Neural progenitor cell (in vitro differentiated cells): Measurements from ENCODE around the gene SLC2A6. TPM values are rescaled to one million over a fixed set of nuclear protein-coding genes. Genes with fewer than 3 reads are reported as not detected.

Source experiments
- DNase-seq: peaks from one replicate; pipeline ENCODE4 v3.0.0-alpha.2; 2016; ENCODE audit warnings: low spot score
- H2AFZ ChIP-seq: fragments of 200-600 bp; sonication (generic); replicated peaks from 2 replicates; pipeline ENCODE4 v1.6.1; 2016; ENCODE audit warnings: antibody characterized with exemption
- H3F3A ChIP-seq: fragments of 200-600 bp; sonication (generic); 2 replicates; pipeline ENCODE4 v1.6.1; 2016; ENCODE audit warnings: antibody characterized with exemption, low read depth
- H3K27ac ChIP-seq: fragments of 200-600 bp; sonication (generic); 2 replicates; pipeline ENCODE4 v1.5.1; 2016; ENCODE audit warnings: mild to moderate bottlenecking
- H3K27me3 ChIP-seq: fragments of 200-600 bp; sonication (generic); 2 replicates; pipeline ENCODE4 v1.6.1; 2016; ENCODE audit warnings: mild to moderate bottlenecking, moderate library complexity
- H3K36me3 ChIP-seq: fragments of 200-600 bp; sonication (generic); 2 replicates; pipeline ENCODE4 v1.5.1; 2016
- H3K4me1 ChIP-seq: fragments of 200-600 bp; sonication (generic); 2 replicates; pipeline ENCODE4 v1.6.1; 2016; ENCODE audit warnings: mixed run types
- H3K4me2 ChIP-seq: fragments of 200-600 bp; sonication (generic); 2 replicates; pipeline ENCODE4 v1.6.1; 2016
- H3K4me3 ChIP-seq: fragments of 200-600 bp; sonication (generic); 2 replicates; pipeline ENCODE4 v1.5.1; 2016
- H3K79me2 ChIP-seq: fragments of 200-600 bp; sonication (generic); 2 replicates; pipeline ENCODE4 v1.6.1; 2016; ENCODE audit warnings: low read depth
- H3K9ac ChIP-seq: fragments of 200-600 bp; sonication (generic); 2 replicates; pipeline ENCODE4 v1.6.1; 2016
- H3K9me3 ChIP-seq: fragments of 200-600 bp; sonication (generic); 2 replicates; pipeline ENCODE4 v1.5.1; 2016; ENCODE audit warnings: low read depth
- H4K20me1 ChIP-seq: fragments of 200-600 bp; sonication (generic); 2 replicates; pipeline ENCODE4 v1.6.1; 2016; ENCODE audit warnings: low read depth
- H3K27ac Mint-ChIP-seq: 3 replicates; pipeline ENCODE4 v1.8.0; 2021; ENCODE audit warnings: mixed read lengths
- H3K27me3 Mint-ChIP-seq: 2 replicates; pipeline ENCODE4 v1.8.0; 2022; ENCODE audit warnings: low read depth, mild to moderate bottlenecking, inconsistent platforms, moderate library complexity, mixed read lengths; ENCODE audit not compliant: insufficient read depth
- H3K36me3 Mint-ChIP-seq: 3 replicates; pipeline ENCODE4 v1.8.0; 2021; ENCODE audit warnings: mixed read lengths
- H3K4me1 Mint-ChIP-seq: 3 replicates; pipeline ENCODE4 v1.8.0; 2021; ENCODE audit warnings: mixed read lengths
- H3K4me3 Mint-ChIP-seq: 3 replicates; pipeline ENCODE4 v1.8.0; 2021; ENCODE audit warnings: mild to moderate bottlenecking, moderate library complexity, mixed read lengths
- H3K9me3 Mint-ChIP-seq: 3 replicates; pipeline ENCODE4 v1.8.0; 2020; ENCODE audit warnings: mixed read lengths
- CTCF ChIP-seq: fragments of 200-600 bp; sonication (generic); IDR thresholded peaks from 2 replicates; pipeline ENCODE4 v1.5.1; 2017; ENCODE audit warnings: antibody characterized with exemption, mild to moderate bottlenecking
- EZH2 ChIP-seq: fragments of 200-600 bp; sonication (generic); IDR thresholded peaks from 2 replicates; pipeline ENCODE4 v1.6.1; 2017; ENCODE audit warnings: antibody characterized with exemption, mild to moderate bottlenecking, moderate library complexity
- EZH2phosphoT487 ChIP-seq: fragments of 200-600 bp; sonication (generic); IDR thresholded peaks from 2 replicates; pipeline ENCODE4 v1.6.1; 2017; ENCODE audit warnings: antibody characterized with exemption
- total RNA-seq: library from RNA; depleted of rRNA; stranded (reverse); fragments of >200 nt; gene quantifications from 2 replicates; pipeline ENCODE4 v1.2.3, GENCODE V29; 2015; ENCODE audit warnings: low replicate concordance

The SLC2A6 gene
- total RNA-seq, 1 donor from 2014 or later: 2.3 TPM

DNA sequence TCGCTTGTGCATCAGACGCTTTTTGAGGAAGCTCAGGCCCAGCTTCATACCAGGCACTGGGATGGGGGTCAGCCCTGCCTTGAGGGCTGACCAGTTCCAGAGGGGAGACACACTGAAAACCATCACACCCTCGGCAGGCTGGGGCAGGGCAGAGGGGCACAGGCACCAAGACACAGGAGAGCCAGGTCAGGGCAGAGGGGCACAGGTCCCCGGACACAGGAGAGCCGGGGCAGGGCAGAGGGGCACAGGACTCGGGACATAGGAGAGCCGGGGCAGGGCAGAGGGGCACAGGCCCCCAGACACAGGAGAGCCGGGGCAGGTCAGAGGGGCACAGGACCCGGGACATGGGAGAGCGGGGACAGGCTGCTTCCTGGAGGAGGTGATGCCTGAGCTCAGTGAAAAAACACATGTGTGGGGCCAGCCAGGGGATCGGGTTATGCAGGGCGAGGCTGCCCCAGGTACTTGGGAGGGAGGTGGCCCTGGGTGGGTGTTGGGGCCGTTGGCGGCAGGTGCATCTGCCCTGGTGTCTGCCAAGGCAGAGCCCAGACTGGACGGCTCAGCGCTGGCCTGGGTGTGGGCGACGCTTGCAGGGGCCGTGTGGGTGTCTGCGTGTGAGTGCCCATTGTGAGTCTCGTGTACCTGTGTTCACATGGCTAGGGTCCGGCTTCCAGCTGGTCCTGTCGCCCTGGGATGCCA lies 15.1 kb upstream of the SLC2A6 start:
- Histone ChIP-seq H3F3A (peaks cover 9% of the 10 kb centered on the region), H3K27me3 (no peaks in the 10 kb centered on the region), H3K9me3 (no peaks in the 10 kb centered on the region), H4K20me1 (no peaks in the 10 kb centered on the region), H3K4me1 (no peaks in the 10 kb centered on the region), H3K79me2 (no peaks in the 10 kb centered on the region), H2AFZ (no peak overlapping the region), H3K9ac (no peak overlapping the region), H3K4me2 (no peak overlapping the region), H3K36me3 (no peaks in the 10 kb centered on the region), H3K4me3 (no peak overlapping the region), H3K27ac (no peak overlapping the region)
- Mint-ChIP-seq H3K36me3 (no peaks in the 10 kb centered on the region), H3K4me1 (peaks cover 19% of the 10 kb centered on the region), H3K27me3 (peaks cover 16% of the 10 kb centered on the region), H3K27ac (peak overlapping the region; percentile 63), H3K9me3 (no peaks in the 10 kb centered on the region), H3K4me3 (no peak overlapping the region)
- no peak for DNase-seq
- TF ChIP-seq EZH2phosphoT487: no peak
- TF ChIP-seq CTCF: no peak
- TF ChIP-seq EZH2: no peak

DNA sequence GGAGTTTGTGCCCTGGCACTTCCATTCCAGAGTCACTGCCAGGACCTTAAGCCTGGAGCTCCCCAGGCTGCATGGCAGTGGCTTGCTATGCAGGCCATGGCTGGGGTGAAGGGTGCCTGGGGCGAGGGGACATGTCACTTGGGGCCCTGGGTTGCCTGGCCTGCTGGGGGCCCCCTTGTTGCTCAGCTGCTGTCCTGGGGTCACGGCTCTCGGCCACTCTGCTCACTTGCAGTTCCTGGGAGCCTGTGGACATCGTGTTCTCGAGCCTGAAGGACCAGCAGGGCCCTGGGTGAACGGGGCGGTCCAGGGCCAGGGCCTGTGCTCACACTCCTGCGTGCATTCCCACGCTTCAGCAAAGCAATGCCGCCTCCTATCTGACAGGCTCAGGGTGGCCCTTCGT lies 14.5 kb upstream of the SLC2A6 start:
- Histone ChIP-seq H2AFZ (no peak overlapping the region), H3K27me3 (no peaks in the 10 kb centered on the region), H3K36me3 (no peaks in the 10 kb centered on the region), H3K4me2 (no peak overlapping the region), H3K4me1 (no peaks in the 10 kb centered on the region), H3F3A (peaks cover 9% of the 10 kb centered on the region), H4K20me1 (no peaks in the 10 kb centered on the region), H3K27ac (no peak overlapping the region), H3K9ac (no peak overlapping the region), H3K4me3 (no peak overlapping the region), H3K79me2 (no peaks in the 10 kb centered on the region), H3K9me3 (no peaks in the 10 kb centered on the region)
- peaks cover 16% of the 10 kb centered on the region for H3K27me3 Mint-ChIP-seq
- H3K4me1 Mint-ChIP-seq: peaks cover 17% of the 10 kb centered on the region
- H3K27ac Mint-ChIP-seq: peak overlapping the region; percentile 63
- no peaks in the 10 kb centered on the region for H3K9me3 Mint-ChIP-seq
- TF ChIP-seq EZH2phosphoT487: no peak
- TF ChIP-seq EZH2: no peak
- DNase-seq: no peak
- no peak overlapping the region for H3K4me3 Mint-ChIP-seq
- H3K36me3 Mint-ChIP-seq: no peaks in the 10 kb centered on the region

- Histone ChIP-seq H3K4me2 (no peak overlapping the region), H3K9me3 (no peaks in the 10 kb centered on the region), H3F3A (peaks cover 9% of the 10 kb centered on the region), H4K20me1 (no peaks in the 10 kb centered on the region), H3K27ac (no peak overlapping the region), H3K27me3 (no peaks in the 10 kb centered on the region), H3K9ac (no peak overlapping the region), H3K4me1 (no peaks in the 10 kb centered on the region), H3K4me3 (no peak overlapping the region), H2AFZ (no peak overlapping the region), H3K79me2 (no peaks in the 10 kb centered on the region), H3K36me3 (no peaks in the 10 kb centered on the region)
- no peaks in the 10 kb centered on the region for H3K9me3 Mint-ChIP-seq
- peaks cover 11% of the 10 kb centered on the region for H3K27me3 Mint-ChIP-seq
- H3K4me1 Mint-ChIP-seq: peaks cover 14% of the 10 kb centered on the region
- no peak for TF ChIP-seq EZH2
- no peaks in the 10 kb centered on the region for H3K36me3 Mint-ChIP-seq
- no peak overlapping the region for H3K27ac Mint-ChIP-seq
- H3K4me3 Mint-ChIP-seq: peak overlapping the region; percentile 25
- no peak for DNase-seq
Observed at GRCh38 chr9:133492061-133493021, 13.4 kb upstream of the SLC2A6 start.

DNA sequence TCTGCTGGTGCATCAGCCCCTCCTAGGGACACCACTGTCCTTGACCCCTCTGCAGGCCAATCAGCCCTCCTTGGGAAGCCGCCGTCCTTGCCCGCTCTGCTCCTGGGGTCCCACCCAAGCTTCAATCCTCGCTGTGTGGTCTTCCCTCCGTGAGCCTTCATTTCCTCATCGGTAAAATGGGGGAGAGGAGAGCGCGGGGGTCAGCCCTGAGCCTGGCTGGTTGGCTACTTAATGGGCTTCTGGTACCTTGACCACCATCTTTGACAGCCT lies 12.7 kb upstream of the SLC2A6 start:
- H3K36me3 Mint-ChIP-seq: no peaks in the 10 kb centered on the region
- H3F3A ChIP-seq: peaks cover 9% of the 10 kb centered on the region
- H3K9ac ChIP-seq: no peak overlapping the region
- H3K27me3 ChIP-seq: no peaks in the 10 kb centered on the region
- H3K4me3 ChIP-seq: no peak overlapping the region
- H3K4me1 Mint-ChIP-seq: peaks cover 9% of the 10 kb centered on the region
- no peaks in the 10 kb centered on the region for H3K4me1 ChIP-seq
- no peaks in the 10 kb centered on the region for H3K36me3 ChIP-seq
- no peak overlapping the region for H3K4me2 ChIP-seq
- no peaks in the 10 kb centered on the region for H3K79me2 ChIP-seq
- DNase-seq: no peak
- H3K9me3 ChIP-seq: no peaks in the 10 kb centered on the region
- H2AFZ ChIP-seq: no peak overlapping the region
- H3K4me3 Mint-ChIP-seq: no peak overlapping the region
- H4K20me1 ChIP-seq: no peaks in the 10 kb centered on the region
- no peak overlapping the region for H3K27ac Mint-ChIP-seq
- no peak overlapping the region for H3K27ac ChIP-seq
- peaks cover 10% of the 10 kb centered on the region for H3K27me3 Mint-ChIP-seq
- H3K9me3 Mint-ChIP-seq: no peaks in the 10 kb centered on the region
- TF ChIP-seq CTCF: no peak
